MM.1S (cell line): ENCODE results near the gene BCL2L1.

Source experiments
- DNase-seq: peaks from one replicate; pipeline ENCODE4 v3.0.0-alpha.2; 2015
- H2AFZ ChIP-seq: fragments of 300-600 bp; sonication (generic); 2 replicates; pipeline ENCODE4 v1.6.0; 2016; ENCODE audit warnings: antibody characterized with exemption, low read length
- H3F3A ChIP-seq: fragments of 300-600 bp; sonication (generic); 2 replicates; pipeline ENCODE4 v1.6.1; 2016; ENCODE audit warnings: mild to moderate bottlenecking, antibody characterized with exemption, low read length, moderate library complexity, mixed read lengths; ENCODE audit not compliant: insufficient read depth
- H3K27ac ChIP-seq: fragments of 300-600 bp; sonication (generic); 2 replicates; pipeline ENCODE4 v1.5.1; 2016; ENCODE audit warnings: mild to moderate bottlenecking, low read length
- H3K27me3 ChIP-seq: fragments of 300-600 bp; sonication (generic); replicated peaks from 2 replicates; pipeline ENCODE4 v1.6.0; 2016; ENCODE audit warnings: low read length; ENCODE audit not compliant: insufficient read depth
- H3K36me3 ChIP-seq: fragments of 300-600 bp; sonication (generic); replicated peaks from 2 replicates; pipeline ENCODE4 v1.6.1; 2016; ENCODE audit warnings: mild to moderate bottlenecking, low read length, mixed read lengths; ENCODE audit not compliant: insufficient read depth
- H3K4me1 ChIP-seq: fragments of 300-600 bp; sonication (generic); 2 replicates; pipeline ENCODE4 v1.6.1; 2016; ENCODE audit warnings: low read length, mixed read lengths
- H3K4me2 ChIP-seq: fragments of 300-600 bp; sonication (generic); 2 replicates; pipeline ENCODE4 v1.6.0; 2016; ENCODE audit warnings: low read depth, low read length
- H3K4me3 ChIP-seq: fragments of 300-600 bp; sonication (generic); 2 replicates; pipeline ENCODE4 v1.5.1; 2016; ENCODE audit warnings: low read length, mixed read lengths
- H3K79me2 ChIP-seq: fragments of 300-600 bp; sonication (generic); 2 replicates; pipeline ENCODE4 v1.6.1; 2016; ENCODE audit warnings: mixed run types, low read length, mixed read lengths
- H3K9ac ChIP-seq: fragments of 300-600 bp; sonication (generic); 2 replicates; pipeline ENCODE4 v1.6.1; 2016; ENCODE audit warnings: low read length, mixed read lengths
- H3K9me2 ChIP-seq: fragments of 300-600 bp; sonication (generic); replicated peaks from 2 replicates; pipeline ENCODE4 v1.6.1; 2016; ENCODE audit warnings: mild to moderate bottlenecking, low read length, mixed read lengths; ENCODE audit not compliant: insufficient read depth
- H3K9me3 ChIP-seq: fragments of 300-600 bp; sonication (generic); replicated peaks from 2 replicates; pipeline ENCODE4 v1.6.1; 2016; ENCODE audit warnings: mild to moderate bottlenecking, low read length, mixed read lengths; ENCODE audit not compliant: insufficient read depth
- H4K20me1 ChIP-seq: fragments of 300-600 bp; sonication (generic); 2 replicates; pipeline ENCODE4 v1.6.1; 2016; ENCODE audit warnings: mild to moderate bottlenecking, low read length, moderate library complexity, mixed read lengths; ENCODE audit not compliant: insufficient read depth
- CTCF ChIP-seq: fragments of 300-600 bp; sonication (generic); IDR thresholded peaks from 2 replicates; pipeline ENCODE4 v1.5.1; 2016; ENCODE audit warnings: antibody characterized with exemption, low read length, mixed read lengths
- EZH2 ChIP-seq: fragments of 300-600 bp; sonication (generic); optimal IDR thresholded peaks from 2 replicates; pipeline ENCODE3; 2017; ENCODE audit warnings: low read depth, mild to moderate bottlenecking, antibody characterized with exemption, low read length, mixed read lengths
- EZH2phosphoT487 ChIP-seq: fragments of 300-600 bp; sonication (generic); IDR thresholded peaks from 2 replicates; pipeline ENCODE4 v1.6.1; 2018; ENCODE audit warnings: antibody characterized with exemption, low read length

Gene BCL2L1

GRCh38 chr20:31640259-31640658 is 82.4 kb downstream of the BCL2L1 start:
- DNase-seq = no peak
- H3K79me2 ChIP-seq = no peaks in the 10 kb centered on the region
- H3K36me3 ChIP-seq = no peaks in the 10 kb centered on the region
- no peaks in the 10 kb centered on the region for H3K4me1 ChIP-seq
- no peaks in the 10 kb centered on the region for H3K27me3 ChIP-seq
- H3K9me2 ChIP-seq = no peaks in the 10 kb centered on the region
- H3K9ac ChIP-seq = no peak overlapping the region
- no peak overlapping the region for H3K4me3 ChIP-seq
- no peaks in the 10 kb centered on the region for H4K20me1 ChIP-seq
- no peak overlapping the region for H3K27ac ChIP-seq
- H3K9me3 ChIP-seq = no peaks in the 10 kb centered on the region
- TF ChIP-seq CTCF = no peak
- TF ChIP-seq EZH2 = no peak
- no peak for TF ChIP-seq EZH2phosphoT487
- no peak overlapping the region for H2AFZ ChIP-seq
- H3F3A ChIP-seq = no peaks in the 10 kb centered on the region
- no peak overlapping the region for H3K4me2 ChIP-seq

- Histone ChIP-seq H3K79me2 (no peaks in the 10 kb centered on the region), H4K20me1 (no peaks in the 10 kb centered on the region), H3K27me3 (no peaks in the 10 kb centered on the region), H3K27ac (no peak overlapping the region), H3K4me3 (no peak overlapping the region), H3K9me2 (no peaks in the 10 kb centered on the region), H3F3A (no peaks in the 10 kb centered on the region), H3K9ac (no peak overlapping the region), H3K36me3 (no peaks in the 10 kb centered on the region), H2AFZ (no peak overlapping the region), H3K9me3 (no peaks in the 10 kb centered on the region), H3K4me2 (no peak overlapping the region), H3K4me1 (no peaks in the 10 kb centered on the region)
- DNase-seq = no peak
- TF ChIP-seq EZH2phosphoT487 (no peak), EZH2 (no peak), CTCF (no peak)
These were observed 83.9 kb downstream of the BCL2L1 start for GRCh38 chr20:31638816-31639215.

- H2AFZ ChIP-seq = no peak overlapping the region
- no peak for TF ChIP-seq CTCF
- no peak for TF ChIP-seq EZH2
- TF ChIP-seq EZH2phosphoT487 = no peak
- no peak for DNase-seq
These were observed 84.4 kb downstream of the BCL2L1 start for GRCh38 chr20:31638317-31638716.

More at GRCh38 chr20:31638317-31638716, 84.4 kb downstream of the BCL2L1 start:
- Histone ChIP-seq H3F3A (no peaks in the 10 kb centered on the region), H4K20me1 (no peaks in the 10 kb centered on the region), H3K9me2 (no peaks in the 10 kb centered on the region), H3K27me3 (no peaks in the 10 kb centered on the region), H3K36me3 (no peaks in the 10 kb centered on the region), H3K9ac (no peak overlapping the region), H3K4me3 (no peak overlapping the region), H3K27ac (no peak overlapping the region), H3K4me2 (no peak overlapping the region), H3K79me2 (no peaks in the 10 kb centered on the region), H3K9me3 (no peaks in the 10 kb centered on the region), H3K4me1 (no peaks in the 10 kb centered on the region)
